GM19397 (cell line): Measurements from ENCODE around the gene MERTK.
"Not testable (repeated sequence)": the region's sequence is repeated elsewhere in the genome, so short reads cannot be mapped to it uniquely, and the experiment has no call there.

Experiments used
- ATAC-seq: cut with Tn5 transposase; IDR thresholded peaks from one replicate; pipeline ENCODE4 v1.9.1; 2021; ENCODE audit warnings: mild to moderate bottlenecking, moderate library complexity; ENCODE audit not compliant: unreplicated experiment

MERTK gene

GRCh38 chr2:111909997-111910396, 11.6 kb downstream of the MERTK start:
- ATAC-seq, result not testable (repeated sequence)

DNA sequence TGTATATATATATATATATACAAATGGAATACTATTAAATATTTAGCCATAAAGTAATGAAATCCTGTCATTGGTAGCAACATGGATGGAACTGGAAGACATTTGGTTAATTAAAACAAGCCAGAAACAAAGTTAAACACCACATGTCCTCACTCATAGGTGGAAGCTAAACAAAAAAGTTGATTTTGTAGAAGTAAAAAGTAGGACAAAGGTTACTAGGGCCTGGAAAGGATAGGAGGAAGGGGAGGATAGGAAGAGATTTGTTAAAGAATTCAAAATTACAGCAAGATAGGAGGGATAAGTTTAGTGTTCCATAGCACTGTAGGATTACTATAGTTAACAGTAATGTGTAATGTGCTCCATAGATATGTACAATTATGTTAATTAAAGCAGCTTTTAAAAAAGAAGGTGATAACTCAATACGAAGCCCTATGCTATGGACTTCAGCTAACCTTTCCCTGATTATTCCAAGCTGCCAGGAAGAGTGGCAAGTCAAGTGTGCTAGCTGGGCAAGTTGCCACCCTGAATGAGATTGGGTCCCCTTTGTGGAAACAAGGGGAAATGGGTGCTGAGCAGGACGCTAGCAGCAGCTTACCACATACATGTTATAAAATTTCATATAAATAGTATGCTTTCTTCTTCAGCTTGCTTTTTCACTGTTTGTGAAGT, 12.3 kb downstream of the MERTK start:
- no peak for ATAC-seq

GRCh38 chr2:111911295-111911977, 13.0 kb downstream of the MERTK start:
- not testable (repeated sequence) for ATAC-seq

DNA sequence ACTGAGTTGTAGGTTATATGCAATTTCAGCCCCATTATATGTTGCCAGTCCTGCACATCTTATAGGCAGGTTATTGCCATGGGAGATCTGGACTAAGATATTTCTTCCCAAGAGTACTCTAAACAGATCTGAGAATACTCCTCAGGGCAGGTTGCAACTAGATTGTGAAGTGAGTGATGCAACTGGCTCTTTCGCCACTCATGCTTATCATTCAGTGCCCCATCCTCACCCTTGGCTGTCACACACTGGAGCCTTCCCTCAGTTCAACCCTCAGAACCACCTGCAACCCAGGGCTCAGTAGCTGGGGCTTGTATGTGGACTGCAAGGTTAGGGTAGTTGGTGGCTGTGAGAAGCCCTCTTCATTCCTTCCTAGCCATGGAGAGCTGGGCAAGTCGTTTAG, 14.1 kb downstream of the MERTK start:
- ATAC-seq, result no peak

DNA sequence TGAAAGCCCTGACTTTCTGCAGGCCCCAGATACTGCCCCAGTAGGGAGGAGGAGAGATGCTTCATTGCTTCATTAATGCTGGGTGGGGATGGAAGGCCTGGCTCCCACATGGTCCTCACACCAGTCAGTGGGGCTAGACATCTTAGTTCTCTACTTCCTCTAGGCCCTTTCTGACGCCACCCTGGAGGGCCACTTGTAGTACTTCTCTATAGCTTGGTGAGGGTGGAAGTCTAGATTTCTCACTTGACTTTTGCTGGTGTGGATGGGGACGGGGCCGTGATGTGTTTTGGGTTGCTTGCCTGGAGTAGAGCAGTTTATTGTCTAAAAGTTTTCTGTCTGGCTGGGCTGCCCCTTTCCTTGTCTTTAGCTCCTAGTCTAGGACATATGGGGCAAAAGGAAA, 18.7 kb downstream of the MERTK start:
- no peak for ATAC-seq

- no peak for ATAC-seq
Measured at GRCh38 chr2:111918383-111918806, 20.0 kb downstream of the MERTK start.

- ATAC-seq, result no peak
Measured at GRCh38 chr2:111919365-111919764, 21.0 kb downstream of the MERTK start.

DNA sequence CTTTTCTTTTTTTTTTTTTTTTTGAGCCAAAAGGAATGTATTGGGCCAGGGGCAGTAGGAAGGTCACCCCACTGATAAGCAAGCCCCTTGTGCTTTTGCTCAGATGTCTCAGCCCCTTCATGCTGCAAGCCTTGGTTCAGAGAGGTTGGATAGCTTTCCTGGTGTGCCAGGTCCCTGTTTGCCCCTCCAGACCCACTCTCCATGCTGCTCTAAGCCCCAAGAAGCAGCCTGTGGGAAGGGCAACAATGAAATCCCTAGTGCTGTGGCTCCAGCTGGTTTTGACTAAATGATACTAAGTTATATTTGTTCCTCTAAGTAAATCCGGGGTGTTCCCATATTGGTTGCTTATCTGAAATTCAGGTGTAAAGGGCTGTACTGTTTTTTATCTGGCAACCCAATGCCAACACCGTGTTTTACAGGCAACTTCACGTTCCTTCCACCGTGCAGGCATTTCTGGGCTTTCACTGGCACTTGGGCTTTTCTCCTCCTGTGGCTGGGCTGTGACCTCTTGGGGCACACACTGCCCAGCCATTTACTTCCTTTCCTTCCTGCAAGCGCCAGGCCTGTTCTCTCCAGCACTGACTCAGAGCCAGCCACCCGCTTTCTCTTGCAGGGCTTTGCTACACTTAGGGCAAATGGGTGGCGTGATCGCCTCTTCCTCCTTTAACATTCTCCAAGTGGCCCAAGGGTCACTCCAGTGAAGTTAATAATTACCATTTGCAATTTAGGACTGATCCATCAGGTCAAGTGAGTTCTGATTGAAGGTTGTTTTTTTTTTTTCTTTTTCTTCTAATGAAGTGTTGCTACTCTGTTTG, 21.6 kb downstream of the MERTK start:
- no peak for ATAC-seq

- ATAC-seq, result no peak
Measured at GRCh38 chr2:111923276-111923804, 24.9 kb downstream of the MERTK start.

DNA sequence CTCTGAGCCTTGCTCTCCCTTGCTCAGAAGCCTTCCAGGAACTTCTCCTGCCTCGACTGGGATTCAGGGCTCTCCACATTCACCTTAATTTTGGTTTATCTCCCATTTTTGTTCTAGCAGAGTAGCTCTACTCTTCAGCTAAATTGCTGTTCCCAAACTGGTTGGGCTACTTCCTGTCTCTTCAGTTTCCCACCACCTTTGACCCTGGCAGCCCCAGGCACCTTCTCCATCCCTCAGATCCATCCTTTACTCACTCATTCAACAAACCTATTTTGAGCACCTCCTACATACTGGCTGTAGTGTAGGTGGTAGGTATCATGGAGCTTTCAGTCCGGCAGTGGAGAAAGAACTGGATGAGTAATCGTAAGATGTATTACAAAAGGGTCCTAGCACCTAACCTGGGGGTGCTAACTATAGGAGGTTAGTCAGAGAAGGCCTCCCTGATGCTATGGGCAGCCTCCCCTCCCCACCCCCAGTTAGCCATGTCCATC, 26.3 kb downstream of the MERTK start:
- ATAC-seq, result no peak

GRCh38 chr2:111927723-111928122, 29.3 kb downstream of the MERTK start:
- ATAC-seq, result no peak

DNA sequence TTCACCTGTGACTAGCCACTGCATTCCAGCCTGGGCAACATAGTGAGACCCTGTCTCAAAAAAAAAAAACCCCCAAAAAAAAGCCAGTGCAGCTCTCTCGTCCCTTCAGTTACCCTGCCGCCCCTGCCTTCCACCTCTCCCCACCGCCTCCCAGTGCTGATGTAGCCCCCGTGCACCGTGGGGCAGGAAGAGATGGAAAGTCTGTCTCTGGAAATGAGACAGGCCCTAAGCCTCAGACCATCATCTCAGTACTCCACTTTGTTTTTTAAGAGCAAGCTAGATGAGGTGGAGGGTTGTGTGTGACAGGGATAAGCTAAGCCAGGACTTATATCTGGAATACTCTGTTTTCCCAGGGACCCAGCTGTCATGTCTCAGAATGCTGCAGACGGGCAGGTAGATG, 32.0 kb downstream of the MERTK start:
- ATAC-seq, result no peak

GRCh38 chr2:111930875-111931274, 32.5 kb downstream of the MERTK start:
- no peak for ATAC-seq

- no peak for ATAC-seq
Measured at GRCh38 chr2:111932841-111933291, 34.5 kb downstream of the MERTK start.

GRCh38 chr2:111933900-111934299, 35.5 kb downstream of the MERTK start:
- ATAC-seq, result not testable (repeated sequence)

GRCh38 chr2:111936881-111937280, 38.5 kb downstream of the MERTK start:
- ATAC-seq, result no peak

- ATAC-seq, result no peak
Measured at GRCh38 chr2:111938392-111938791, 40.0 kb downstream of the MERTK start.

GRCh38 chr2:111940333-111941196, 42.2 kb downstream of the MERTK start:
- ATAC-seq, result no peak

DNA sequence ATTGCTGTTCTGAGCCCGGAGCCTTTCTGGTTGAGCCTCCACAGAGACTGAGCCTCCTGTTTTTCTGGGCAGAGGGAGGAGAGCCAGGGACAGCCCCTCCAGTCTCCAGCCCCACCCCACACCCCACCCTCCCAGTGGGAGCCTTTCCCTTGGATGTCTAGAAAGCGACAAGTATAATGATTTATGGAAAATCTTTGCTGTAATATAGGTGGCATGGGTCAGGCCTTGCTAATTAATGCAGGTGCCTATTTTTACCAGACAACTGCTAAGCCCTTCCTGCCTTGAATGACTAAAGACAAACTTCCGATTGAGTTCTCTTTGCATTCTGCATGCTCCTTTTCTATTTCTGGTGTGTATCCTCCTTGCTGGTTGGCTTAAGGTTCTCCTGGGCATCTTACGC, 43.1 kb downstream of the MERTK start:
- no peak for ATAC-seq

DNA sequence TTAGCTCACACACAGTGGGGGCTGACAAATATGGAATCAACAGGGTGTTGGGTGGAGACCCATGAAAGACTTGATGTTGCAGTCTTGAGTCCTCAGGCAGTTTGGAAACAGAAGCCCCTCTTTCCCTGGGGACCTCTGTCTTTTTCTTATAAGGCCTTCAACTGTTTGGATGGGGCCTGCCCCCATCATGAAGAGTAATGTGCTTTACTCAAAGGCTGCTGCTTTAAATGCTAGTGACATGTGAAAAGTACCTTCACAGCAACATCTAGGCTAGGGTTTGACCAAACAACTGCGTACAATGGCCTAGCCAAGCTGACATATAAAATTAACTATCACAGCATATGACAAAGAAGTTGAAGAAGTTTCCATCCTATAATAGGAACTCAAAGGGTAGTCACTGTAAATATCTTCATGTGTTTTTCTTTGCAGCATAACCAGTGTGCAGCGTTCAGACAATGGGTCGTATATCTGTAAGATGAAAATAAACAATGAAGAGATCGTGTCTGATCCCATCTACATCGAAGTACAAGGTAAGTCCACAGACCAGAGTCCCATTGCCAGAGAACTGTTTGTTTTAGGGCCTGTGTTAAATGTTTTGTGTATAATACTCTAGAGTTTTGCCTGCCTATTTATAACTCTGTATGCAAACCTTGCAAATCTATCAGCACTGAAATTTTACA, 46.3 kb downstream of the MERTK start:
- ATAC-seq, result no peak
